ENCODE measurements around the gene ALPP.
"Not testable (repeated sequence)": the region's sequence is repeated elsewhere in the genome, so short reads cannot be mapped to it uniquely, and the experiment has no call there.

The ALPP gene

DNA sequence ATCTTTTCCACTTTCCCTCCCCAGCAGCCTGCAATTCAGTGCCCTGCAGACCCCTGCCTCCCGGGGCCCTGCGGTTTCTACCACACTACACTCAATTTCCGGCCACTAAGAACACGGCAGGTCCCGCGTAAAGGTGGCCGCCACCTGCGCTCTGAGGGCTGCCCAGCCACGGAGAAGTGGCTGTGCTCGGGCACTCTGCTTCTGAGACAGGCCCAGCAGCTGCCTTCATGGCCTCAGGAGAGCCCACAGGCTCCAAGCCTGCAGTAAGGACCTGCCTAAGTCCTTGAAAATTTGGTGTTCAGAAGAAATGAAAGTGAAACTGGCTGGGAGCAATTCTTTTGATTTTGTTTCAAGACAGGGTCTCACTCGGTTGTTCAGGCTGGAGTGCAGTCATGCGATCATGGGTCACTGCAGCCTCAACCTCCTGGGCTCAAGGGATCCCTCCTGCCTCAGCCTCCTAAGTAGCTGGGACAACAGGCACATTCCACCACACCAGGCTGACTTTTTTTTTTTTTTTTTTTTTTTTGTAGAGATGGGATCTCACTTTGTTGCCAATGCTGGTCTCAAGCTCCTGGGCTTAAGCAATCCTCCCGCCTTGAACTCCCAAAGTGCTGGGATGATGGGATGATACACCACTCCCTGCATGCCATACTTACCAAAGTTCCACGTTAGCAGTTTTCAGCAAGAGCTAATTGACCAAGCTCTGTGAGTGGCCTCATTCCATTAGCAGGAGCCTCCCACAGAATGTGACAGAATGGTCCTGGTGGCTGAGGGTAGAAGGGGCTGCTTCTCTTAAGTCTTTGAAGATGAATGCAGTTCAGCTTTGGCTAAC lies 14.6 kb upstream of the ALPP start:
- no peak for TF ChIP-seq EZH2 (IDR thresholded peaks at IDR 0.05; ENCODE audit: borderline replicate concordance, low read depth, low read length, severe bottlenecking)
- TF ChIP-seq, protein P1, sequence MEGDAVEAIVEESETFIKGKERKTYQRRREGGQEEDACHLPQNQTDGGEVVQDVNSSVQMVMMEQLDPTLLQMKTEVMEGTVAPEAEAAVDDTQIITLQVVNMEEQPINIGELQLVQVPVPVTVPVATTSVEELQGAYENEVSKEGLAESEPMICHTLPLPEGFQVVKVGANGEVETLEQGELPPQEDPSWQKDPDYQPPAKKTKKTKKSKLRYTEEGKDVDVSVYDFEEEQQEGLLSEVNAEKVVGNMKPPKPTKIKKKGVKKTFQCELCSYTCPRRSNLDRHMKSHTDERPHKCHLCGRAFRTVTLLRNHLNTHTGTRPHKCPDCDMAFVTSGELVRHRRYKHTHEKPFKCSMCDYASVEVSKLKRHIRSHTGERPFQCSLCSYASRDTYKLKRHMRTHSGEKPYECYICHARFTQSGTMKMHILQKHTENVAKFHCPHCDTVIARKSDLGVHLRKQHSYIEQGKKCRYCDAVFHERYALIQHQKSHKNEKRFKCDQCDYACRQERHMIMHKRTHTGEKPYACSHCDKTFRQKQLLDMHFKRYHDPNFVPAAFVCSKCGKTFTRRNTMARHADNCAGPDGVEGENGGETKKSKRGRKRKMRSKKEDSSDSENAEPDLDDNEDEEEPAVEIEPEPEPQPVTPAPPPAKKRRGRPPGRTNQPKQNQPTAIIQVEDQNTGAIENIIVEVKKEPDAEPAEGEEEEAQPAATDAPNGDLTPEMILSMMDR (IDR thresholded peaks at IDR 0.05; ENCODE audit: borderline replicate concordance, extremely low read depth, low read length, poor library complexity, severe bottlenecking): no peak
- no peaks in the 10 kb centered on the region for H3K27me3 ChIP-seq (ENCODE audit: insufficient read depth, low read length, poor library complexity)
- H3K36me3 ChIP-seq (ENCODE audit: insufficient read depth, low read length): no peaks in the 10 kb centered on the region
- H3K79me2 ChIP-seq (ENCODE audit: insufficient read depth, low read length): no peaks in the 10 kb centered on the region
- H3K9ac ChIP-seq (ENCODE audit: low read depth, low read length): peak overlapping the region; percentile 47
- H2AFZ ChIP-seq (ENCODE audit: low read depth, low read length): peak overlapping the region; percentile 61; the same call in 1 of the 2 replicates
- H3K4me1 ChIP-seq (ENCODE audit: insufficient read depth, low read length): peaks cover 29% of the 10 kb centered on the region
- peak; percentile 86 for ATAC-seq (ENCODE audit: insufficient read depth, low read depth)
- H3K27ac ChIP-seq (ENCODE audit: low read length): peak overlapping the region; percentile 79
- peak; percentile 78 for DNase-seq
- no peaks in the 10 kb centered on the region for H4K20me1 ChIP-seq (ENCODE audit: insufficient read depth, low read length)
- H3K4me2 ChIP-seq (ENCODE audit: insufficient read depth, low read length): peak overlapping the region; percentile 73
- H3K4me3 ChIP-seq (ENCODE audit: low read depth in 1 of 2, low read length in 2 of 2): peak overlapping the region in 1 of 2 experiments; percentile 52; a peak in 2 of 4 replicates
- no peaks in the 10 kb centered on the region for H3K9me3 ChIP-seq (ENCODE audit: insufficient read depth, low read length, severe bottlenecking)

DNA sequence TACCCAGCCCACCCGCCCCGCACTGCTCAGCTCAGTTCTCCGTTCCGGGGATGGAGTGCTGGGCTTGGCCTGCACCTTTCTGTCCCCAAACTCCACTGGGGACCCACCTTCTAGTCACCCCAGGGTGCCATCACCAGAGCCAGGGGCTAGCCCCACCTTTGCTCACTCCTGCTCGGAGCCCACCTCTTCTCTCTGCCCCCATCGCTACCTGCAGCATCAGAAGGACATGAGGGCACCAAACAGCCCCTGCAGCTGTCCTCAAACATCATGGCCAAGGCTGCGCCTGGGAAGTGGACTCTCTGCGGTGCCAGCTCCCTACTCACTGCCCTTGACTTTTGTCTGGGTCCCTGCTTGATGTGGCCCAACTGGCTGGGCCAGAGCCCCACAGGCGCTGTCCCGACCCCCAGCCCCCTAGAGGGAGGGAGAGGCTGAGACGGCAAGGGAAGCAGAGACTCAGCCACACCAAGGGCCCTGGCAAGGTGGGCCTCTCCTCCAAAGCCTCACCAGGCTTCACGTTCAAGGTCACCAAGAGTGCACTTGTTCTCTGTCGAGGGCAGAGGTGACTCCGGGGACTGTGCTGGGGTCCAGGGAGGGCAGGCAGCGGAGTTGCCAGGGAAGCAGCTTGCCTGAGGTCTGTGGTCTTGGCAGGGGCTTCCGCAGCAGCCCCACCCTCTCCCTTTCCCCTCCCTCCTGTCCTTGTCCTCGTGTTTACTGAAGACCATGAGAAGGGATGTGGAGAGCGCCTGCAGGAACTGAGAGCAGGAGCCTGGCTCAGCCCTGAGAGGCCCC lies 13.6 kb upstream of the ALPP start:
- H4K20me1 ChIP-seq (ENCODE audit: insufficient read depth, low read length); H3K4me2 ChIP-seq (ENCODE audit: insufficient read depth, low read length); H3K9ac ChIP-seq (ENCODE audit: low read depth, low read length); H3K27me3 ChIP-seq (ENCODE audit: insufficient read depth, low read length, poor library complexity); DNase-seq; ATAC-seq (ENCODE audit: insufficient read depth, low read depth); H2AFZ ChIP-seq (ENCODE audit: low read depth, low read length); H3K9me3 ChIP-seq (ENCODE audit: insufficient read depth, low read length, severe bottlenecking); H3K36me3 ChIP-seq (ENCODE audit: insufficient read depth, low read length); H3K4me3 ChIP-seq (ENCODE audit: low read depth in 1 of 2, low read length in 2 of 2); H3K79me2 ChIP-seq (ENCODE audit: insufficient read depth, low read length); H3K27ac ChIP-seq (ENCODE audit: low read length): not testable (repeated sequence)
- H3K4me1 ChIP-seq (ENCODE audit: insufficient read depth, low read length): peaks cover 29% of the 10 kb centered on the region

DNA sequence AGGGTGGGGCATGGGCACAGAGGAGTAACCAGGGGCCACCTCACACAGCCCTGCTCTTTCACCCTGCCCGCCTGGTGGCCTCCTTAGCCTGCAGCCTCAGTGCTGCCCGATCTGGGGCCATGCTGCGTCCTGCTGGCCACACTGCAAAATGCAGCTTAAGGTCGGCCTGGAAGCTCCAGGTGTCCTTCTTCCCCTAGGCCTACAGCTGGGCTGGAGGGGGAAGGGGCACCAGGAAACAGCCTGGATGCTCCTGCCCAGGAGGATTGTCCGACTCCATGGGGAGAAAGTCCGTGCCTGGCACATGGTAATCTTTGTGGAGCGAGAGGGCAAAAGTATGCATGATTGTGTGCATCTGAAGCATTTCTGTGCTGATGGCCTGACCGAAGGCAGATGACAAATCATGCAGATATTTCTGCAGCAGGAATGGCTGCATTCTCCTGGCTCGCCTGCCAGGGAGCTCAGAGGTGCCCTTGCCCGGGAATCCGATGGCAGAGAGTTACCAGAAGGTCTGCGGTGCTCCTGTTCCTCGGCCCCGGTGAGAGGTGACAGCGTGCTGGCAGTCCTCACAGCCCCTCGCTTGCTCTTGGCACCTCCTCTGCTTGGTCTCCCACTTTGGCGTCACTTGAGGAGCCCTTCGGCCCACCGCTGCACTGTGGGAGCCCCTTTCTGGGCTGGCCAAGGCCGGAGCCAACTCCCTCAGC lies 12.8 kb upstream of the ALPP start:
- H3K27ac ChIP-seq (ENCODE audit: low read length): no peak overlapping the region
- ATAC-seq (ENCODE audit: insufficient read depth, low read depth): 0 out of 3 replicates have a peak, but pooled peaks have one; percentile 13

DNA sequence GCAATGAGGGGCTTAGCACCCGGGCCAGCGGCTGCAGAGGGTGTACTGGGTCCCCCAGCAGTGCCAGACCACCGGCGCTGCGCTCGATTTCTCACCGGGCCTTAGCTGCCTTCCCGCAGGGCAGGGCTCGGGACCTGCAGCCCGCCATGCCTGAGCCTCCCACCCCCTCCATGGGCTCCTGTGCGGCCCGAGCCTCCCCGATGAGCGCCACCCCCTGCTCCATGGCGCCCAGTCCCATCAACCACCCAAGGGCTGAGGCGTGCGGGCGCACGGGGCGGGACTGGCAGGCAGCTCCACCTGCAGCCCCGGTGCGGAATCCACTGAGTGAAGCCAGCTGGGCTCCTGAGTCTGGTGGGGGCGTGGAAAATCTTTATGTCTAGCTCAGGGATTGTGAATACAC lies 12.1 kb upstream of the ALPP start:
- H3K4me3 ChIP-seq (ENCODE audit: low read depth in 1 of 2, low read length in 2 of 2); DNase-seq; H3K4me2 ChIP-seq (ENCODE audit: insufficient read depth, low read length); H3K9ac ChIP-seq (ENCODE audit: low read depth, low read length); H4K20me1 ChIP-seq (ENCODE audit: insufficient read depth, low read length); H3K27ac ChIP-seq (ENCODE audit: low read length); H3K9me3 ChIP-seq (ENCODE audit: insufficient read depth, low read length, severe bottlenecking); H3K36me3 ChIP-seq (ENCODE audit: insufficient read depth, low read length); H3K79me2 ChIP-seq (ENCODE audit: insufficient read depth, low read length); H3K27me3 ChIP-seq (ENCODE audit: insufficient read depth, low read length, poor library complexity); H2AFZ ChIP-seq (ENCODE audit: low read depth, low read length); ATAC-seq (ENCODE audit: insufficient read depth, low read depth): not testable (repeated sequence)
- peaks cover 29% of the 10 kb centered on the region for H3K4me1 ChIP-seq (ENCODE audit: insufficient read depth, low read length)

More for the DNA sequence above, 12.8 kb upstream of the ALPP start:
- no peaks in the 10 kb centered on the region for H3K36me3 ChIP-seq (ENCODE audit: insufficient read depth, low read length)
- no peaks in the 10 kb centered on the region for H3K79me2 ChIP-seq (ENCODE audit: insufficient read depth, low read length)
- no peak overlapping the region for H3K4me3 ChIP-seq (ENCODE audit: low read depth in 1 of 2, low read length in 2 of 2)
- no peaks in the 10 kb centered on the region for H3K9me3 ChIP-seq (ENCODE audit: insufficient read depth, low read length, severe bottlenecking)
- DNase-seq: no peak
- H3K4me1 ChIP-seq (ENCODE audit: insufficient read depth, low read length): peaks cover 29% of the 10 kb centered on the region
- no peaks in the 10 kb centered on the region for H3K27me3 ChIP-seq (ENCODE audit: insufficient read depth, low read length, poor library complexity)
- no peak overlapping the region for H3K9ac ChIP-seq (ENCODE audit: low read depth, low read length)
- no peak overlapping the region for H2AFZ ChIP-seq (ENCODE audit: low read depth, low read length)
- no peak overlapping the region for H3K4me2 ChIP-seq (ENCODE audit: insufficient read depth, low read length)
- TF ChIP-seq EZH2 (IDR thresholded peaks at IDR 0.05; ENCODE audit: borderline replicate concordance, low read depth, low read length, severe bottlenecking): no peak
- TF ChIP-seq, protein P1 (IDR thresholded peaks at IDR 0.05; ENCODE audit: borderline replicate concordance, extremely low read depth, low read length, poor library complexity, severe bottlenecking): peak; percentile 50
- no peaks in the 10 kb centered on the region for H4K20me1 ChIP-seq (ENCODE audit: insufficient read depth, low read length)
